Ovary (tissue), 3 donors: ENCODE results near the gene CDK7.

Source experiments
- POLR2A ChIP-seq: fragments of 450-650 bp; IDR thresholded peaks from one replicate; pipeline ENCODE4 v1.6.1; 2017; ENCODE audit warnings: antibody characterized with exemption, mild to moderate bottlenecking, moderate library complexity
- TF ChIP-seq, protein P1 (sequence below), 3 donors: fragments of 450-650 bp in 2 of 3; fragments of 200-600 bp in 1 of 3; IDR thresholded peaks; one replicate each; pipeline versions ENCODE4 v1.5.1 to v1.8.0; 2016 to 2022; ENCODE audit warnings: antibody characterized with exemption in 3 of 3, mild to moderate bottlenecking in 1 of 3
- donor health status: DM: no; HTN: no; CAD: no.

- TF ChIP-seq, protein P1, sequence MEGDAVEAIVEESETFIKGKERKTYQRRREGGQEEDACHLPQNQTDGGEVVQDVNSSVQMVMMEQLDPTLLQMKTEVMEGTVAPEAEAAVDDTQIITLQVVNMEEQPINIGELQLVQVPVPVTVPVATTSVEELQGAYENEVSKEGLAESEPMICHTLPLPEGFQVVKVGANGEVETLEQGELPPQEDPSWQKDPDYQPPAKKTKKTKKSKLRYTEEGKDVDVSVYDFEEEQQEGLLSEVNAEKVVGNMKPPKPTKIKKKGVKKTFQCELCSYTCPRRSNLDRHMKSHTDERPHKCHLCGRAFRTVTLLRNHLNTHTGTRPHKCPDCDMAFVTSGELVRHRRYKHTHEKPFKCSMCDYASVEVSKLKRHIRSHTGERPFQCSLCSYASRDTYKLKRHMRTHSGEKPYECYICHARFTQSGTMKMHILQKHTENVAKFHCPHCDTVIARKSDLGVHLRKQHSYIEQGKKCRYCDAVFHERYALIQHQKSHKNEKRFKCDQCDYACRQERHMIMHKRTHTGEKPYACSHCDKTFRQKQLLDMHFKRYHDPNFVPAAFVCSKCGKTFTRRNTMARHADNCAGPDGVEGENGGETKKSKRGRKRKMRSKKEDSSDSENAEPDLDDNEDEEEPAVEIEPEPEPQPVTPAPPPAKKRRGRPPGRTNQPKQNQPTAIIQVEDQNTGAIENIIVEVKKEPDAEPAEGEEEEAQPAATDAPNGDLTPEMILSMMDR (IDR thresholded peaks at IDR 0.05), result no peak
- no peak for TF ChIP-seq POLR2A
Measured at GRCh38 chr5:69257577-69257976, 22.9 kb downstream of the CDK7 start.
